HK-2 (cell line): ENCODE measurements around the gene KLHL29.
"Not testable (repeated sequence)": the region's sequence is repeated elsewhere in the genome, so short reads cannot be mapped to it uniquely, and the experiment has no call there.

Source experiments
- DNase-seq: peaks from one replicate; pipeline ENCODE4 v3.0.0-alpha.2; 2018; ENCODE audit not compliant: unreplicated experiment

The KLHL29 gene

GRCh38 chr2:23367760-23368159 lies 17.2 kb upstream of the KLHL29 start:
- DNase-seq, result no peak

- no peak for DNase-seq
These were observed 11.3 kb upstream of the KLHL29 start for GRCh38 chr2:23373666-23374065.

- no peak for DNase-seq
These were observed 9.5 kb upstream of the KLHL29 start for GRCh38 chr2:23375448-23375847.

DNA sequence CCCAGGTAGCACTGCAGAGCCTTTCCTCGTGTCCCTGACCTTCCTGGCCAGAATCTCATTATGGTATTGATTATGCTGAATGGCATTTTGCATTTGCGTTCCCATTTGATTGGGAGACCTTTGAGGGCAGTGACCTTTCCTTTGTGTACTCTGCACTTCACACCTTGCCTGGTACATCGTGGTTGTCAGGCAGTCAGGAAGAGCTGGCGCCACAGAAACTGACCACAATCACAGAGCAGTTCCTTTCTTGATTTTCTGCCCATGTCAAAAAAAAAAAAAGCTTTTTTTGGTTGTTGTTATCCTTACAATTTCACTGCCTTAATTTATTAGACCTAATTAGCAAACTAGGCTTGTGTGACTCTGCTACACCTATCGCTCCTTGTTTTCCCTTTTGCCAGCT lies 8.9 kb upstream of the KLHL29 start:
- DNase-seq, result no peak

DNA sequence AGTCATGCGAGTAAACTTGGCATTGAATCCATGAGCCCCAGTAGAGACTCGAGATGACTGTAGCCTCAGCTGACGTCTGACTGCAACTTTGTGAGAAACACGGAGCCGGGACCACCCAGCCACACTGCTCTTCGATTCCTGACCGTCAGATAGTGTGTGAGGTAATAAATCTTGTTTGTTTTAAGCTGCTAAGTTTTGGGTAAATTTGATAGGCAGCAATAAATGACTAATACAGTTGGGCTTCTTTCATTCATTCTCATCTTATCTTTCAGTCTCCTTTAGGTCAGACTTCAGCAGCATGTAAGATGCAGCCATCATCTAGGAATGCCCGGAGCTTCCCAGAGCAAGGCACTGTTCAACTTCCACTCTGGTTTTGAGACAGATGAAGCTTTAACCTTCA lies 8.0 kb upstream of the KLHL29 start:
- DNase-seq, result no peak

DNA sequence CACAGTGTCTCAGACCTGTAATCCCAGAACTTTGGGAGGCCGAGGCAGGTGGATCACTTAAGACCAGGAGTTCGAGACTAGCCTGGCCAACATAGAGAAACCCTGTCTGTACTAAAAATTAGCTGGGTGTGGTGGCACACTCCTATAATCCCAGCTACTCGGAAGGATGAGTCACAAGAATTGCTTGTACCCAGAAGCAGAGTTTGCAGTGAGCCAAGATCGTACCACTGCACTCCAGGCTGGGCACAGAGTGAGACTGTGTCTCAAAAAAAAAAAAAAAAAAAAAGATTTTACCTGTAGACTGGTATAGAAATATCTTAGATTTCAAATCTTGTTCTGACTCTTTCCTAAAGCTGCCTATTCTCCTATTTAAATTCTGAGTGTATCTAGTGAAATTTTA lies 7.2 kb upstream of the KLHL29 start:
- no peak for DNase-seq

DNA sequence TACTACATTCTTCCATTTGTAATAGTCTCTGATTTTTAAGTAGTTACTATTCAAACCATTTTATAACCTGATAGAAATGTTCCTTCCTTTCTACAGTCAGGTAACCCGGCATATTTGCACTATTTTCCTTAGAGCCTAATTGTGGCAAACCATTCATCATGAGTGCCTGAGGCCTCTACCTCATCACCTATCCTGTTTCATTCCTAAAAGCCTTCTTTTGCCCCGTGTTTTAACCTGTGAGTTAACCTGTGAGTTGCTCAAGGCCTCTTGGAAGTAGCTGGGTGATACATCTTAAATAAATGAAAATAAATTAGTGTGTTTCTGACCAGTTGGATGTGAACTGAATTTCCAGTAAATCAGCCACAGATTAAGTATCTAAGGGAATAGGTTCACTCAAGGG lies 6.5 kb upstream of the KLHL29 start:
- no peak for DNase-seq

- DNase-seq, result no peak
These were observed 5.7 kb upstream of the KLHL29 start for GRCh38 chr2:23379220-23379695.

DNA sequence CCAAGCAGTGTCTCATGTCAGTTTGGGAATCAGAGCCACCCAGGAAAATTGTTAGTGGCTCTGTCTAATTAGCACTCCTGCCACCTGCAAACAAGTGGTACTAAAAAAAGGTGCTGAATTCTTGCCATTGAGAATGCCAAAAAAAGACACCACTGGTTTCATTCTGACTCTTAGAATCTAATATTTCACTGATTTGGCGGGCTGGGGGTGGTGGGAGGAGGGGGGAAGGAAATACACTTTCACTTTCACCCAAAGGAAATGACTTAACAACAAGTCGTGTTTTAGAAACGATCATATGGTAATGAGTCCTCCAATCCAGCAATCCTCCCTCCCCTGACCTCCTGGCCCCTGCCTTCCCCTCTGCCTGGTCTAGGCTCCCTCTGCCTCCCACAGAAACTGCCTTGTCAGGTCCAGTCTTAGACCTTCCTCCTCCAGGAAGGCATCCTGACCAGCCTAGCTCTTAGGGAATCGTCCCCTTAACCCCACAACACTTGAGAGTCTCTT lies 4.4 kb upstream of the KLHL29 start:
- DNase-seq, result peak; percentile 53

DNA sequence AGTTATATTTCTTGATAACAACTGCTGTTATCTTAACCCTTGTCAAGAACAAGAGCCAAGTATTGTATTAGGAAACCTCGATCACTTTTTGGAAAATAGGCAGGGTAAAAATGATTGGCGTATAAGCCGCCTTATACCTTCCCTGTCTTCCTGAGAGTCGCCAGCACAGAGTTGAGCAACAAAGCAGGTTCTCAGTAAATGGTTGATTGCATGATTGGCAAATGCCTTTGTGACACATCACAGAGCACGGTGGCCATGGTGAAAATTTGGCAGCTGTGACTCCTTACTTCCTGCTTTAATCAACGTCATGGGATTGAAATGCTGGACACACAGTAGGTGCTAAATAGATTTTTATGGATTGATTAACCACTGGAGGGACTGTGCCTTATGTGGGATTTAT lies 3.9 kb upstream of the KLHL29 start:
- peak; percentile 76 for DNase-seq

- no peak for DNase-seq
These were observed 3.5 kb upstream of the KLHL29 start for GRCh38 chr2:23381485-23381884.

DNA sequence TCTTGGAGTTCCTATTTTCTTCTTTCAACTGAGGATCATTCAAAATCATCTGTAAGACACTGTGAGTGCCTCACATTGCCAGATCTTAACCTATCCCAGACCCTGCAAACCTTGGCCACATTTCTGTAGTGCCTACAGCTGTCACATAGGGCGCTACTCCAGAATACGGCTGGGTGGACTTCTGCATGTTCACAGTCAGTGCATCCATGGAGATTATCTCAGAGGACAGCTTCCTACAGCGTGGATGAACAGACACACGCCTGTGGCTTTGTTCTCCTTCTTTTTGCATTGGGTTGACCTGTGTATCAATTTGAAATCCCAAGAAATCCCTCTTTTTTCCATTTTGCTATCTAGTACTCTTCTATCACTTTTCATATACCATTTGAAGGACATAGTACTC lies 1.9 kb upstream of the KLHL29 start:
- DNase-seq, result no peak

DNA sequence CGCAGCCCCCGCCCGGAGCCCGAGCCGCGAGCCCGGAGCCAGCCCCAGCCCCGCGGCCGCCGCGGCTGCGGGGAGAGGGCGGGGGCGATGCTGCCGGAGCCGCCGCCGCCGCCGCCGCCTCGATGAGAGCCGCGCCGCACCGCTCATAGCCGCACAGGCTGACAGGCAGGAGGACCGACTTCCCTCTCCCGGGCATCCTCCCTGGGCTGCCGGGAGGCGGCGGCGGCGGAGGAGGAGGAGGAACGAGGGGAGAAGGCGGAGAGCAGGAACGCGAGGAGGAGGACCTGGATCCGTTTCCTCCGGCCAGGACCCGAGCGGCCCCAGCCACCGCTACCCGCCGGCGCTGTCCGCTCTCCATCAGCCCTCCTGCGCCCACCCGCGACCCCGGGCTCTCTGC lies 370 bp downstream of the KLHL29 start:
- no peak for DNase-seq

- peak; percentile 54 for DNase-seq
These were observed 864 bp downstream of the KLHL29 start for GRCh38 chr2:23385748-23386338.

- DNase-seq, result peak; percentile 25
These were observed 1.6 kb downstream of the KLHL29 start for GRCh38 chr2:23386339-23387220.

- no peak for DNase-seq
These were observed 2.2 kb downstream of the KLHL29 start for GRCh38 chr2:23387221-23387550.

- no peak for DNase-seq
These were observed 2.9 kb downstream of the KLHL29 start for GRCh38 chr2:23387845-23388244.

- DNase-seq, result no peak
These were observed 3.3 kb downstream of the KLHL29 start for GRCh38 chr2:23388294-23388693.

GRCh38 chr2:23388756-23389514 lies 4.0 kb downstream of the KLHL29 start:
- DNase-seq, result no peak

DNA sequence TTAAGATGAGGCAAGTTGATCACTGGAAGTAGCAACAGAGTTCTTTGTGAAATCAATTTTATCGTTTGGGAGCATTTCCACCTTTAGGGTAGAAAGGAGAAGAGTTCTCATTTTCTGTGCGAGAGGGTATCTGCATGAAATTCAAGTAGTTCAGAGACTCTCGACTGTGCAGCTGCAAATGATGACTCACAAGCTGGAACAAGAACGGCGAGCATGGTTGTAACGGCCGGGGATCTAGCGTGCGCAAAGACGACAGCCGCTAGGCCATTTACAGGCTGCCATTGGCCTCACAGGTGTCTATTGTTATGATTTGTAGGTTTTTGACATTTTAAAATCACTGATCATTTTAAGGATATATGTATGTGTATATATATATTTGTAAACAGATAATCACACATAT lies 5.2 kb downstream of the KLHL29 start:
- no peak for DNase-seq

DNA sequence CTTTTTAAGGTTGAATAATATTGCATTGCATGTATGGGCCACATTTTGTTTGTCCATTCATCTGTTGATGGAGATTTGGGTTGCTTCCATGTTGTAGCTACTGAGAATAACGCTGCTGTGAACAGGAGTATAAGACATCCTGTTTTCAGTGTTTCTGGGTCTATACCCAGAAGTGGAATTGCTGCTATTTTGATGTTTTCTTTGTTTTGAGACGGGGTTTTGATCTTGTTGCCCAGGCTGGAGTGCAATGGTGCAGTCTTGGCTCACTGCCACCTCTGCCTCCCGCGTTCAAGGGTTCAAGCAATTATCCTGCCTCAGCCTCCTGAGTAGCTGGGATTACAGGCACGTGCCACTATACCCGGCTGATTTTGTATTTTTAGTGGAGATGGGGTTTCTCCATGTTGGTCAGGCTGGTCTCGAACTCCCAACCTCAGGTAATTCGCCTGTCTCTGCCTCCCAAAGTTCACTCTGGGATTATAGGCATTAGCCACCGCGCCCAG lies 6.3 kb downstream of the KLHL29 start:
- DNase-seq, result not testable (repeated sequence)

DNA sequence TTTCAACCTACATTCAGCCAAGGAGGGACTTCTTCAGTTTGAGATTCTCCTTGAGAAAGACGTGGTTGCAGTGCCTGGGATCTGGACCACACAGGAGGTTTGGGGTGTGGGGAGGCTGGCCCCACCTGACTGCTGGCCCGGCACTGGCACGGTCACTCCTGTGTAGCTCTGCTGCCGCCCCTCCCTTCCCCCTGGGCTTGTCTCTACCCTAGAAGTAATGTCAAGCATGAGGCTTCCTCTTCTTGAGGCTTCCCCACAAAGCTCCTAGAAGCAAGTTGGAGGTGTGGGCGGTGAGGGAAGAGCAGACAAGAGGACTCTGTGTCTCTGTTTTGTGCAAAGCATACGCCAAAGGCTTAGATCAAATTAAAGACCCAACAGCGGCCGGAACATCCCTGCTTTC lies 8.7 kb downstream of the KLHL29 start:
- no peak for DNase-seq
